Mammary epithelial cell (primary cell): ENCODE measurements around the gene DFFB.

ENCODE experiments used
- EZH2 ChIP-seq: IDR thresholded peaks from 2 replicates; pipeline ENCODE4 v1.6.1; 2012; ENCODE audit warnings: low read length, inconsistent platforms, borderline replicate concordance
- TF ChIP-seq, protein P1 (sequence below), 2 donors: IDR thresholded peaks in 1 of 2; conservative IDR thresholded peaks in 1 of 2; 2 replicates each; pipeline ENCODE4 v1.5.1; 2011 to 2012; ENCODE audit warnings: inconsistent platforms in 2 of 2, low read length in 2 of 2, mild to moderate bottlenecking in 2 of 2, control low read depth in 1 of 2, low read depth in 1 of 2; ENCODE audit not compliant: insufficient read depth in 1 of 2; ENCODE audit errors: extremely low read depth in 1 of 2

DNA sequence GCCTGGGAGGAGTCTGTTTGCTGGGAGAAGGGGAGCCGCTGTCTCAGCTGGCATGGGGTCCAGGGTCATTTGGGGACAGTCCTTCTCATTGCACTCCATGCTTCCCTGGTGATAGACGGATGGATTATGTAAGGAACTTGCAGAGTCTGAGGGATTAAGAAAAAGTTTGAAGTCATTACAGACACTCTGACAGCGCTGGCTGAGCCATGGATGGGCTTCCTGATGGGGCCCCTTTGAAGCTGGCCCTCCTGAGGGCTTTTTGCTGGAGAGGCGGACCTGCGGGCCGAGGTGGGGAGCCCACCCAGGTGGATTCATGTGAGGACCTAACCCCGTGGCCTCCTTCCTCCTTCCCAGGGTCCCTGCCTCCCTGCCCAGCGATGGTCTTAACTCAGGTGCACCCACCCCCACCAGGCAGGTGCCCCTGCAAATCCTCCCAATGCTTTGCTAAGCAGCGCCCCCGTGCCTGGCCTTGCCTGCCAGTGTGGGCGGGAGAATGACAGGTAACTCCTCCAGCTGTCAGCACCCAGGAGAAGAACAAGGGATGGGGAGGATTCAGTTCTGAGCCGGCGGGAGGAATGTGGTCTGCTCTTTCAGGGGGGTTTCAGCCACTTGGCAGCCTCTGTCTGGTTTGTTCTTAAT lies 67.0 kb downstream of the DFFB start:
- TF ChIP-seq, protein P1, sequence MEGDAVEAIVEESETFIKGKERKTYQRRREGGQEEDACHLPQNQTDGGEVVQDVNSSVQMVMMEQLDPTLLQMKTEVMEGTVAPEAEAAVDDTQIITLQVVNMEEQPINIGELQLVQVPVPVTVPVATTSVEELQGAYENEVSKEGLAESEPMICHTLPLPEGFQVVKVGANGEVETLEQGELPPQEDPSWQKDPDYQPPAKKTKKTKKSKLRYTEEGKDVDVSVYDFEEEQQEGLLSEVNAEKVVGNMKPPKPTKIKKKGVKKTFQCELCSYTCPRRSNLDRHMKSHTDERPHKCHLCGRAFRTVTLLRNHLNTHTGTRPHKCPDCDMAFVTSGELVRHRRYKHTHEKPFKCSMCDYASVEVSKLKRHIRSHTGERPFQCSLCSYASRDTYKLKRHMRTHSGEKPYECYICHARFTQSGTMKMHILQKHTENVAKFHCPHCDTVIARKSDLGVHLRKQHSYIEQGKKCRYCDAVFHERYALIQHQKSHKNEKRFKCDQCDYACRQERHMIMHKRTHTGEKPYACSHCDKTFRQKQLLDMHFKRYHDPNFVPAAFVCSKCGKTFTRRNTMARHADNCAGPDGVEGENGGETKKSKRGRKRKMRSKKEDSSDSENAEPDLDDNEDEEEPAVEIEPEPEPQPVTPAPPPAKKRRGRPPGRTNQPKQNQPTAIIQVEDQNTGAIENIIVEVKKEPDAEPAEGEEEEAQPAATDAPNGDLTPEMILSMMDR (conservative IDR thresholded peaks at IDR 0.05 in 1 of 2, IDR thresholded peaks at IDR 0.05 in 1 of 2; ENCODE audit: extremely low read depth in 1 of 2, insufficient read depth in 1 of 2, low read depth in 1 of 2, low read length in 2 of 2), result no peak
- TF ChIP-seq EZH2, result no peak
